Measurements from ENCODE around the gene GLRA1. TPM values are rescaled to one million over a fixed set of nuclear protein-coding genes. Genes with fewer than 3 reads are reported as not detected.

The GLRA1 gene
- total RNA-seq, 1 experiment from 2014 or later: not detected

DNA sequence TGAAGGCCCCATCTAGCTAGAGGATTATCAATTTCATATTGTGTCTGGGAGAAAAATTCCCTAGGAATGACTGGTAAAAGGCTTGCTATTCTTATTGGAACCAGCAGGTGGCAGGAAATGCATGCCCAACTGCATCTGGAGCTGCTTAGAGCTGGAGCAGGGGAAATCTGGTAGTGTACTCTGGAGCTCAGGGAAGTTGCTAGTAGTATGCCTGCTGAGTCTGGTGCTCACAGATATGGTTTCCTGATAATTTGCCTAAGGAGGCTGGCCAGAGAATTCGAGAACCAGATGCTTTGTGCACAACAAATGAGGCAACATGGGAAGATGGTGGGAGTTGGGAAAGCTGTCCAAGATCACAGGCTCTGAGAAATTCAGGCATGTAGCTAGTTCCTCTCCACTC is 99.2 kb downstream of the GLRA1 start:
- TF ChIP-seq, protein P1, sequence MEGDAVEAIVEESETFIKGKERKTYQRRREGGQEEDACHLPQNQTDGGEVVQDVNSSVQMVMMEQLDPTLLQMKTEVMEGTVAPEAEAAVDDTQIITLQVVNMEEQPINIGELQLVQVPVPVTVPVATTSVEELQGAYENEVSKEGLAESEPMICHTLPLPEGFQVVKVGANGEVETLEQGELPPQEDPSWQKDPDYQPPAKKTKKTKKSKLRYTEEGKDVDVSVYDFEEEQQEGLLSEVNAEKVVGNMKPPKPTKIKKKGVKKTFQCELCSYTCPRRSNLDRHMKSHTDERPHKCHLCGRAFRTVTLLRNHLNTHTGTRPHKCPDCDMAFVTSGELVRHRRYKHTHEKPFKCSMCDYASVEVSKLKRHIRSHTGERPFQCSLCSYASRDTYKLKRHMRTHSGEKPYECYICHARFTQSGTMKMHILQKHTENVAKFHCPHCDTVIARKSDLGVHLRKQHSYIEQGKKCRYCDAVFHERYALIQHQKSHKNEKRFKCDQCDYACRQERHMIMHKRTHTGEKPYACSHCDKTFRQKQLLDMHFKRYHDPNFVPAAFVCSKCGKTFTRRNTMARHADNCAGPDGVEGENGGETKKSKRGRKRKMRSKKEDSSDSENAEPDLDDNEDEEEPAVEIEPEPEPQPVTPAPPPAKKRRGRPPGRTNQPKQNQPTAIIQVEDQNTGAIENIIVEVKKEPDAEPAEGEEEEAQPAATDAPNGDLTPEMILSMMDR (IDR thresholded peaks at IDR 0.05; ENCODE audit: unreplicated experiment): peak; percentile 90
- peak overlapping the region; percentile 19 for H3K27ac Mint-ChIP-seq (ENCODE audit: unreplicated experiment)
- peaks cover 8% of the 10 kb centered on the region for H3K9me3 Mint-ChIP-seq (ENCODE audit: low read depth, unreplicated experiment)
- intact Hi-C loops (cut with micrococcal nuclease; ENCODE audit: unreplicated experiment): loop anchor here (1.0 to 2.0 kb wide), 5 partner anchors 318 to 689 kb away; no protein-coding TSS in a partner anchor
- peak; percentile 70 for DNase-seq
- BruUV-seq (replicated peaks): no TSS peak
- H3K4me3 Mint-ChIP-seq (ENCODE audit: low read depth, unreplicated experiment): no peak overlapping the region
- H3K27me3 Mint-ChIP-seq (ENCODE audit: unreplicated experiment): no peaks in the 10 kb centered on the region
- H3K36me3 Mint-ChIP-seq (ENCODE audit: insufficient read depth, unreplicated experiment): peaks cover 47% of the 10 kb centered on the region
- H3K4me1 Mint-ChIP-seq (ENCODE audit: low read depth, unreplicated experiment): peaks cover 11% of the 10 kb centered on the region
- CTCF ChIA-PET: interaction anchor here (0.6 to 2.5 kb wide), 10 partner anchors 161 to 689 kb away, joined by 3 to 36 read pairs (median 7); no protein-coding TSS in a partner anchor

DNA sequence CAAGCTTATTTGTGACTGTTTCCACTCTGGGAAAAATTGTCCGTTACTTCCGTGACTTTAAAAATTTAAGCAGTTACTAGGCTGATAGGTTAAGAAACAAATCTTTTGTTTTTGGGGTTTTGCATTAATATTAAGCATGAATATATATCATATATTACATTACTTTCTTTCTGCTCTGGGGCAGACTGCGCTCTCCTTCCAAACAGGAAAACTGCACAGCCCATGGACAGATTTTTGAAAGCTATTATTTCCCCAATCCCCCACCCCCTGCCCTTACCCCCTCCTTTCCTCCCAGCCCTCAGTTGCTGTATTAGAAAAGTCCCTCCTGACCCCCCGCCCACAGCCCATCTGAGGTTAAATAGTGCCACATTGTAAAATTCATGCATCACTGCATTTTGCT is 102.5 kb downstream of the GLRA1 start:
- peaks cover 2% of the 10 kb centered on the region for H3K9me3 Mint-ChIP-seq (ENCODE audit: low read depth, unreplicated experiment)
- intact Hi-C loops (cut with micrococcal nuclease; ENCODE audit: unreplicated experiment): no loop called here
- H3K4me1 Mint-ChIP-seq (ENCODE audit: low read depth, unreplicated experiment): peaks cover 19% of the 10 kb centered on the region
- TF ChIP-seq, protein P1 (IDR thresholded peaks at IDR 0.05; ENCODE audit: unreplicated experiment): no peak
- BruUV-seq (replicated peaks): no TSS peak
- H3K4me3 Mint-ChIP-seq (ENCODE audit: low read depth, unreplicated experiment): no peak overlapping the region
- H3K36me3 Mint-ChIP-seq (ENCODE audit: insufficient read depth, unreplicated experiment): peaks cover 61% of the 10 kb centered on the region
- CTCF ChIA-PET: no interaction called here
- H3K27ac Mint-ChIP-seq (ENCODE audit: unreplicated experiment): no peak overlapping the region
- no peak for DNase-seq
- H3K27me3 Mint-ChIP-seq (ENCODE audit: unreplicated experiment): no peaks in the 10 kb centered on the region

- TF ChIP-seq, protein P1 (IDR thresholded peaks at IDR 0.05; ENCODE audit: unreplicated experiment): no peak
- CTCF ChIA-PET: no interaction called here
- Mint-ChIP-seq H3K4me1 (ENCODE audit: low read depth, unreplicated experiment) (peaks cover 19% of the 10 kb centered on the region), H3K4me3 (ENCODE audit: low read depth, unreplicated experiment) (no peak overlapping the region), H3K9me3 (ENCODE audit: low read depth, unreplicated experiment) (no peaks in the 10 kb centered on the region), H3K27ac (ENCODE audit: unreplicated experiment) (peak overlapping the region; percentile 38), H3K36me3 (ENCODE audit: insufficient read depth, unreplicated experiment) (peaks cover 73% of the 10 kb centered on the region), H3K27me3 (ENCODE audit: unreplicated experiment) (no peaks in the 10 kb centered on the region)
- DNase-seq: peak; percentile 55
- BruUV-seq (replicated peaks): no TSS peak
- intact Hi-C loops (cut with micrococcal nuclease; ENCODE audit: unreplicated experiment): no loop called here
Measured at GRCh38 chr5:151820903-151821302, 103.7 kb downstream of the GLRA1 start.

DNA sequence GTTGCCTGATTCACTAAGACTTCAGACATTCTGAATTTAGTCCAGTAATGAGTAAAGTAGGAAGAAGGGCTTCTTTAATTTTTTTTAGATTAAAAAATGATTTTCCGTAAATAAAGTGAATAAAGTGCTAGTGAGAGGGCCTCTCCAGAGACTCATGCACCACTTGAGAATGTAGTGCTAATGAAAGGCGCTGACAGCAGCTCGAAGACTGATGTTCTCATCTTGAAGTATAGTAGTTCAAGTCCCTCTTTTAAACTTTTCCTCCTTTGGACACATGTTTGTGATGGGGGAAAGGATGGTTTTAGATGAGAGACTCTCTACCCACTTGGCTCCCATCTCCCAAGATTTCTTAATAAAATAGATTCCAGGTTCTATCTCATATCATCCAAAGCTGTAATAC is 104.4 kb downstream of the GLRA1 start:
- intact Hi-C loops (cut with micrococcal nuclease; ENCODE audit: unreplicated experiment): no loop called here
- H3K27me3 Mint-ChIP-seq (ENCODE audit: unreplicated experiment): no peaks in the 10 kb centered on the region
- no peaks in the 10 kb centered on the region for H3K9me3 Mint-ChIP-seq (ENCODE audit: low read depth, unreplicated experiment)
- CTCF ChIA-PET: no interaction called here
- H3K4me3 Mint-ChIP-seq (ENCODE audit: low read depth, unreplicated experiment): no peak overlapping the region
- TF ChIP-seq, protein P1 (IDR thresholded peaks at IDR 0.05; ENCODE audit: unreplicated experiment): no peak
- H3K27ac Mint-ChIP-seq (ENCODE audit: unreplicated experiment): peak overlapping the region; percentile 38
- peaks cover 73% of the 10 kb centered on the region for H3K36me3 Mint-ChIP-seq (ENCODE audit: insufficient read depth, unreplicated experiment)
- no peak for DNase-seq
- peaks cover 19% of the 10 kb centered on the region for H3K4me1 Mint-ChIP-seq (ENCODE audit: low read depth, unreplicated experiment)
- no TSS peak for BruUV-seq (replicated peaks)

Data from Calu3 (cell line).